Measurements from ENCODE around the gene CACNA1F.
A peak's percentile ranks its signal among the peaks of the same experiment; 100 is the strongest.

The CACNA1F gene

GRCh38 chrX:49171752-49172279 lies 61.3 kb downstream of the CACNA1F start, which contains the start of gene PLP2:
TSS of gene PLP2 (plus strand) at chrX:49171898. CDS start at chrX:49172001, 103 bp downstream.
- ChIA-PET POLR2A (no interaction called here), CTCF (interaction anchor here (1.2 to 2.0 kb wide), 2 partner anchors 8 to 16 kb away, joined by 4 to 7 read pairs; no protein-coding TSS in a partner anchor)
- no peak for TF ChIP-seq CTCF (IDR thresholded peaks at IDR 0.05; ENCODE audit: control extremely low read depth, extremely low read depth, low read depth, missing control alignments)
- peak; percentile 50 for DNase-seq (ENCODE audit: extremely low spot score)

- DNase-seq (ENCODE audit: extremely low spot score): no peak
These were observed 65.4 kb downstream of the CACNA1F start for GRCh38 chrX:49167740-49168108.

GRCh38 chrX:49166914-49167739 lies 66.0 kb downstream of the CACNA1F start:
- no peak for DNase-seq (ENCODE audit: extremely low spot score)
- CTCF ChIA-PET: interaction anchor here (0.9 to 4.1 kb wide), 6 partner anchors 9 to 26 kb away, joined by 3 to 28 read pairs (median 5); no protein-coding TSS in a partner anchor
- no peak for TF ChIP-seq CTCF (IDR thresholded peaks at IDR 0.05; ENCODE audit: control extremely low read depth, extremely low read depth, low read depth, missing control alignments)
- POLR2A ChIA-PET: no interaction called here

More at GRCh38 chrX:49167740-49168108, 65.4 kb downstream of the CACNA1F start:
- no peak for TF ChIP-seq CTCF (IDR thresholded peaks at IDR 0.05; ENCODE audit: control extremely low read depth, extremely low read depth, low read depth, missing control alignments)
- ChIA-PET CTCF (interaction anchor here (1.7 to 4.1 kb wide), 3 partner anchors 9 to 25 kb away, joined by 7 to 28 read pairs (median 9); no protein-coding TSS in a partner anchor), POLR2A (no interaction called here)

GRCh38 chrX:49165901-49166881 lies 66.9 kb downstream of the CACNA1F start:
- DNase-seq (ENCODE audit: extremely low spot score): peak; percentile 43
- peak; percentile 32 for TF ChIP-seq CTCF (IDR thresholded peaks at IDR 0.05; ENCODE audit: control extremely low read depth, extremely low read depth, low read depth, missing control alignments)
- CTCF ChIA-PET: interaction anchor here (0.9 to 4.1 kb wide), 5 partner anchors 8 to 23 kb away, joined by 3 to 28 read pairs (median 3); no protein-coding TSS in a partner anchor
- POLR2A ChIA-PET: interaction anchor here (1.2 kb wide), 1 partner anchor 25 kb away, joined by 3 read pairs; no protein-coding TSS in a partner anchor

- DNase-seq (ENCODE audit: extremely low spot score): no peak
- CTCF ChIA-PET: interaction anchor here (1.2 to 2.6 kb wide), 3 partner anchors 10 to 30 kb away, joined by 3 to 17 read pairs (median 4); no protein-coding TSS in a partner anchor
- POLR2A ChIA-PET: interaction anchor here (1.2 kb wide), 1 partner anchor 26 kb away, joined by 3 read pairs; no protein-coding TSS in a partner anchor
- TF ChIP-seq CTCF (IDR thresholded peaks at IDR 0.05; ENCODE audit: control extremely low read depth, extremely low read depth, low read depth, missing control alignments): no peak
These were observed 68.4 kb downstream of the CACNA1F start for GRCh38 chrX:49164589-49165360.
